Large intestine (tissue), 3 donors: Measurements from ENCODE around the gene SPEM2. TPM values are rescaled to one million over a fixed set of nuclear protein-coding genes. Genes with fewer than 3 reads are reported as not detected.
A peak's percentile ranks its signal among the peaks of the same experiment; 100 is the strongest.

ENCODE experiments used
- DNase-seq, 2 donors: peaks; one replicate each; pipeline versions ENCODE4 v3.0.0 to v3.0.0-alpha.2; 2013
- H3K27ac ChIP-seq: one replicate; pipeline ENCODE4 v1.5.1; 2013; ENCODE audit warnings: low read length
- H3K27me3 ChIP-seq: 2 replicates; pipeline ENCODE4 v1.6.1; 2013; ENCODE audit warnings: low read length; ENCODE audit not compliant: control insufficient read depth, insufficient read depth
- H3K36me3 ChIP-seq: 2 replicates; pipeline ENCODE4 v1.6.1; 2013; ENCODE audit warnings: low read length; ENCODE audit not compliant: control insufficient read depth, insufficient read depth
- H3K4me1 ChIP-seq: one replicate; pipeline ENCODE4 v1.6.1; 2013; ENCODE audit warnings: low read length; ENCODE audit not compliant: control insufficient read depth, insufficient read depth
- H3K4me3 ChIP-seq: one replicate; pipeline ENCODE4 v1.5.1; 2013; ENCODE audit warnings: low read length
- H3K9me3 ChIP-seq: one replicate; pipeline ENCODE4 v1.6.1; 2013; ENCODE audit warnings: mild to moderate bottlenecking, low read depth, low read length, moderate library complexity; ENCODE audit not compliant: control insufficient read depth
- WGBS: methylation state at CpG from one replicate; pipeline ENCODE4 v1.1.5; 2013; ENCODE audit warnings: low lambda C conversion rate; ENCODE audit not compliant: insufficient coverage; 5-methylcytosine and 5-hydroxymethylcytosine counted together
- polyA plus RNA-seq: library from polyadenylated mRNA; unstranded; fragments of 120-200 nt; gene quantifications from one replicate; pipeline ENCODE4 v1.2.1, GENCODE V29; 2013

The SPEM2 gene
- polyA plus RNA-seq, 1 donor, result not detected

GRCh38 chr17:7443499-7444485 is 18.4 kb downstream of the SPEM2 start:
- H3K9me3 ChIP-seq, result peaks cover 3% of the 10 kb centered on the region
- H3K4me3 ChIP-seq, result no peak overlapping the region
- H3K27ac ChIP-seq, result no peak overlapping the region
- peaks cover 83% of the 10 kb centered on the region for H3K27me3 ChIP-seq
- no peak for DNase-seq
- 100% methylated on average over 2 of the region's 7 CpGs for WGBS
- peaks cover 20% of the 10 kb centered on the region for H3K4me1 ChIP-seq
- no peaks in the 10 kb centered on the region for H3K36me3 ChIP-seq

GRCh38 chr17:7444682-7445618 is 19.5 kb downstream of the SPEM2 start, which contains the start of gene CHRNB1:
Gene CHRNB1 (plus strand): TSS chr17:7445061. CDS start chr17:7445128, 67 bp downstream.
- no peak within 1 kb of the TSS for H3K27ac ChIP-seq
- peak; percentile 38 to 60 for DNase-seq
- no peaks in the 10 kb centered on the region for H3K36me3 ChIP-seq
- peaks cover 17% of the 10 kb centered on the region for H3K4me1 ChIP-seq
- WGBS, result no CpG with 5 or more reads among the region's 51 CpGs
- peaks cover 3% of the 10 kb centered on the region for H3K9me3 ChIP-seq
- peak within 1 kb of the TSS; percentile 44 for H3K4me3 ChIP-seq
- peaks cover 73% of the 10 kb centered on the region for H3K27me3 ChIP-seq

- Histone ChIP-seq H3K27me3 (peaks cover 66% of the 10 kb centered on the region), H3K9me3 (peaks cover 3% of the 10 kb centered on the region), H3K4me3 (peak overlapping the region; percentile 44), H3K4me1 (peaks cover 11% of the 10 kb centered on the region), H3K27ac (no peak overlapping the region), H3K36me3 (no peaks in the 10 kb centered on the region)
- DNase-seq, result peak; percentile 72 to 79
- no CpG with 5 or more reads among the region's 16 CpGs for WGBS
Measured at GRCh38 chr17:7445619-7445968, 20.2 kb downstream of the SPEM2 start.

GRCh38 chr17:7448461-7448860 is 23.0 kb downstream of the SPEM2 start:
- no peak for DNase-seq
- H3K27ac ChIP-seq, result no peak overlapping the region
- peaks cover 8% of the 10 kb centered on the region for H3K4me1 ChIP-seq
- no CpG with 5 or more reads among the region's 7 CpGs for WGBS
- H3K27me3 ChIP-seq, result peaks cover 40% of the 10 kb centered on the region
- peaks cover 3% of the 10 kb centered on the region for H3K9me3 ChIP-seq
- H3K4me3 ChIP-seq, result no peak overlapping the region
- no peaks in the 10 kb centered on the region for H3K36me3 ChIP-seq

GRCh38 chr17:7459961-7460545 is 34.6 kb downstream of the SPEM2 start:
- Histone ChIP-seq H3K9me3 (no peaks in the 10 kb centered on the region), H3K4me3 (no peak overlapping the region), H3K27me3 (no peaks in the 10 kb centered on the region), H3K4me1 (peaks cover 7% of the 10 kb centered on the region), H3K36me3 (peaks cover 36% of the 10 kb centered on the region), H3K27ac (no peak overlapping the region)
- WGBS, result 57% methylated on average over 1 of the region's 3 CpGs
- DNase-seq, result no peak

- Histone ChIP-seq H3K36me3 (peaks cover 46% of the 10 kb centered on the region), H3K4me1 (peaks cover 6% of the 10 kb centered on the region), H3K27ac (no peak overlapping the region), H3K9me3 (no peaks in the 10 kb centered on the region), H3K27me3 (no peaks in the 10 kb centered on the region), H3K4me3 (no peak overlapping the region)
- WGBS, result no CpG with 5 or more reads among the region's 7 CpGs
- DNase-seq, result no peak
Measured at GRCh38 chr17:7460850-7461660, 35.6 kb downstream of the SPEM2 start.

GRCh38 chr17:7462474-7463371 is 37.3 kb downstream of the SPEM2 start:
- peaks cover 62% of the 10 kb centered on the region for H3K36me3 ChIP-seq
- no peak overlapping the region for H3K27ac ChIP-seq
- no peaks in the 10 kb centered on the region for H3K9me3 ChIP-seq
- H3K4me1 ChIP-seq, result no peaks in the 10 kb centered on the region
- H3K4me3 ChIP-seq, result no peak overlapping the region
- 100% methylated on average over 1 of the region's 44 CpGs for WGBS
- H3K27me3 ChIP-seq, result no peaks in the 10 kb centered on the region
- no peak for DNase-seq

- Histone ChIP-seq H3K36me3 (peaks cover 66% of the 10 kb centered on the region), H3K4me3 (no peak overlapping the region), H3K27ac (no peak overlapping the region), H3K27me3 (no peaks in the 10 kb centered on the region), H3K4me1 (no peaks in the 10 kb centered on the region), H3K9me3 (no peaks in the 10 kb centered on the region)
- no CpG with 5 or more reads among the region's 14 CpGs for WGBS
- no peak for DNase-seq
Measured at GRCh38 chr17:7463372-7463846, 38.0 kb downstream of the SPEM2 start.

GRCh38 chr17:7464081-7464480 is 38.7 kb downstream of the SPEM2 start:
- no peak for DNase-seq
- Histone ChIP-seq H3K4me1 (no peaks in the 10 kb centered on the region), H3K27me3 (no peaks in the 10 kb centered on the region), H3K9me3 (no peaks in the 10 kb centered on the region), H3K36me3 (peaks cover 70% of the 10 kb centered on the region), H3K4me3 (no peak overlapping the region), H3K27ac (no peak overlapping the region)
- 100% methylated on average over 2 of the region's 9 CpGs for WGBS
